ENCODE data around the gene CLEC20A.

CLEC20A gene

GRCh38 chr1:178472531-178472930 lies 24.2 kb downstream of the CLEC20A start:
- no peak for DNase-seq (ENCODE audit: low spot score)

GRCh38 chr1:178470411-178470960 lies 26.3 kb downstream of the CLEC20A start:
- DNase-seq (ENCODE audit: low spot score) = no peak

GRCh38 chr1:178467837-178468236 lies 28.9 kb downstream of the CLEC20A start:
- DNase-seq (ENCODE audit: low spot score) = no peak

GRCh38 chr1:178465011-178465410 lies 31.8 kb downstream of the CLEC20A start:
- DNase-seq (ENCODE audit: low spot score) = no peak

GRCh38 chr1:178464566-178464965 lies 32.2 kb downstream of the CLEC20A start:
- no peak for DNase-seq (ENCODE audit: low spot score)

- DNase-seq (ENCODE audit: low spot score) = no peak
Measured at GRCh38 chr1:178464141-178464540, 32.6 kb downstream of the CLEC20A start.

- DNase-seq (ENCODE audit: low spot score) = no peak
Measured at GRCh38 chr1:178461701-178462100, 35.1 kb downstream of the CLEC20A start.

GRCh38 chr1:178461104-178461503 lies 35.7 kb downstream of the CLEC20A start:
- no peak for DNase-seq (ENCODE audit: low spot score)

GRCh38 chr1:178458203-178458602 lies 38.6 kb downstream of the CLEC20A start:
- no peak for DNase-seq (ENCODE audit: low spot score)

GRCh38 chr1:178457651-178458050 lies 39.1 kb downstream of the CLEC20A start:
- DNase-seq (ENCODE audit: low spot score) = no peak

- DNase-seq (ENCODE audit: low spot score) = no peak
Measured at GRCh38 chr1:178456472-178456871, 40.3 kb downstream of the CLEC20A start.

GRCh38 chr1:178452013-178452412 lies 44.8 kb downstream of the CLEC20A start:
- DNase-seq (ENCODE audit: low spot score) = peak; percentile 29

GRCh38 chr1:178451529-178451928 lies 45.2 kb downstream of the CLEC20A start:
- no peak for DNase-seq (ENCODE audit: low spot score)

GRCh38 chr1:178450871-178451270 lies 45.9 kb downstream of the CLEC20A start:
- DNase-seq (ENCODE audit: low spot score) = no peak

- DNase-seq (ENCODE audit: low spot score) = no peak
Measured at GRCh38 chr1:178442925-178443324, 53.8 kb downstream of the CLEC20A start.

- no peak for DNase-seq (ENCODE audit: low spot score)
Measured at GRCh38 chr1:178438432-178438831, 58.3 kb downstream of the CLEC20A start.

- no peak for DNase-seq (ENCODE audit: low spot score)
Measured at GRCh38 chr1:178436899-178437298, 59.9 kb downstream of the CLEC20A start.

- peak; percentile 2 for DNase-seq (ENCODE audit: low spot score)
Measured at GRCh38 chr1:178434899-178435435, 61.8 kb downstream of the CLEC20A start.

GRCh38 chr1:178434360-178434759 lies 62.4 kb downstream of the CLEC20A start:
- DNase-seq (ENCODE audit: low spot score) = no peak
